Measurements from ENCODE around the gene NKAPL. TPM values are rescaled to one million over a fixed set of nuclear protein-coding genes. Genes with fewer than 3 reads are reported as not detected.

The NKAPL gene
- total and polyA plus RNA-seq, 2 donors (not counting 1 experiment from before 2014, with no cell fraction given) = 1.2 to 3.3 TPM

DNA sequence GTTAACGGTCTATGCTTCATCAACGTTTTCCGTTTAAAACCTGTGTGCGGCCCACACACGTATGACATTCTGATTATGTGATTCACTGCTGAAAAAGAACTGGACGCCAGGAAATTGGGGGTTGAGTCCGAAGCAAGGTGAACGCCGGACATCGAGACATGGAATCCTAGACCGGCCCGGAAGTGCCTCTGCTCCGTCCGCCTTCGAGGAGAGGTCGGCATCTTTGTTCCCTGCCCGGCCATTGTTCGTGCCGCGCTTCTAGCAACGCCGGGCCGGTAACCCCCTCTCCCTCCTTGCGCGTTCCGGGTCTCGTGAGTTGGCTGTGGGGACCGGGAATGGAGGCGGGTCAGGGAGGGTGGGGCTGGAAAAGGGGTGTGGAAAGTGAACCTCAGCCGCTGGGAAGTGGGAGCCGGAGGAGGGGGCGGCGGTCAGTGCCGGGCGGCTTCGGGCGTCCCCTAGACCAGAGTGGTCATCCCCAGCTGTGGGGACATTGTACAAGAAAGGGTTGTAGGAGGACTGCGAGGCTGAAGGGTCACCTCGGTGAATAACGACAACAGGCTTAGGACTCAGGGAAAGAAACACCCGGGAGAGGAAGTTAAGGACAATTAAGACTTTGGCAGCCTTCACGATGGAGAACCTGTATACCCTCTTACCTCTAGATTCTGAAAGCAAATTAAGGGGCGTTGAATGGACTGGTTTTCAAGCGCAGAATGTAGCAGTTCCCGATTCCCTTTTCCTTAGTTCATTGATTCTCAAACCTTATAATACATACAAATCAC, 33.9 kb upstream of the NKAPL start, which contains the start of gene ZSCAN9:
ZSCAN9 (plus strand) TSS at position 220 of the 779 bp plus-strand sequence. CDS start 1,810 bp downstream, outside the sequence.
- no peaks in the 10 kb centered on the region for H3K27me3 ChIP-seq (ENCODE audit: control insufficient read depth, insufficient read depth, low read length)
- H3K4me3 ChIP-seq (replicated peaks in 1 of 4; ENCODE audit: control extremely low read depth in 1 of 4, insufficient read depth in 1 of 4, low read depth in 3 of 4, low read length in 4 of 4) = peak within 1 kb of the TSS; percentile 71 to 93 (median 80)
- H3K79me2 ChIP-seq (ENCODE audit: control insufficient read depth, insufficient read depth, low read length) = peaks cover 11% of the 10 kb centered on the region
- peak within 1 kb of the TSS; percentile 69 for H3K27ac ChIP-seq (ENCODE audit: insufficient read depth, low read length)
- peak within 1 kb of the TSS; percentile 69 for H3K9ac ChIP-seq (ENCODE audit: insufficient read depth, low read length)
- no peaks in the 10 kb centered on the region for H3K9me3 ChIP-seq (ENCODE audit: control insufficient read depth, insufficient read depth, low read depth, low read length)
- H3K36me3 ChIP-seq (ENCODE audit: control insufficient read depth, insufficient read depth, low read length) = peaks cover 12% of the 10 kb centered on the region
- H4K20me1 ChIP-seq (ENCODE audit: control insufficient read depth, extremely low read depth, insufficient read depth, low read length) = no peaks in the 10 kb centered on the region
- no peak for TF ChIP-seq EZH2 (IDR thresholded peaks at IDR 0.05; ENCODE audit: low read length, missing control alignments)
- peaks cover 2% of the 10 kb centered on the region for H3K4me1 ChIP-seq (ENCODE audit: control insufficient read depth, extremely low read depth, insufficient read depth, low read length)
- peak; percentile 88 to 93 for DNase-seq (ENCODE audit: low read depth in 2 of 2)
- H3K4me2 ChIP-seq (ENCODE audit: extremely low read depth, insufficient read depth, low read length) = peak within 1 kb of the TSS; percentile 86
- H2AFZ ChIP-seq (ENCODE audit: low read length) = peak within 1 kb of the TSS; percentile 90

DNA sequence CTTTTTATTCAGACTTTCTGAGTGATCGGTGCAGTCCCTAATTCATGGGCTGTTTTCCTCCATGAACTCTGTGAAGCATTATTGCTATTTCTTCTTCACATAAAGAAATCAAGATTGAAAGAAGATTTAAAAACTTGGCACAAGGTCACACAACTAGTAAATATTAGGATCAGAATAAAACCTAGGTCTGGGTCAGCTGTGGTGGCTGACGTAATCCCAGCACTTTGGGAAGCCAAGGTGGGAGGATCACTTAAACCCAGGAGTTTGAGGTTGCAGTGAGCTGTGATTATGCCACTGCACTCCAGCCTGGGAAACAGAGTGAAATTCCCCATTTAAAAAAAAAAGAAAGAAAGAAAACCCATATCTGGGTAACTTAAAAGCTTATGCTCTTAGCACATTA, 32.6 kb upstream of the NKAPL start:
- Histone ChIP-seq H3K79me2 (ENCODE audit: control insufficient read depth, insufficient read depth, low read length) (peaks cover 11% of the 10 kb centered on the region), H3K9me3 (ENCODE audit: control insufficient read depth, insufficient read depth, low read depth, low read length) (no peaks in the 10 kb centered on the region), H3K27ac (ENCODE audit: insufficient read depth, low read length) (no peak overlapping the region), H3K36me3 (ENCODE audit: control insufficient read depth, insufficient read depth, low read length) (peaks cover 12% of the 10 kb centered on the region), H3K4me3 (replicated peaks in 1 of 4; ENCODE audit: control extremely low read depth in 1 of 4, insufficient read depth in 1 of 4, low read depth in 3 of 4, low read length in 4 of 4) (peak overlapping the region in 2 of 4 experiments; percentile 75 to 84), H4K20me1 (ENCODE audit: control insufficient read depth, extremely low read depth, insufficient read depth, low read length) (no peaks in the 10 kb centered on the region), H3K4me2 (ENCODE audit: extremely low read depth, insufficient read depth, low read length) (peak overlapping the region; percentile 86), H2AFZ (ENCODE audit: low read length) (no peak overlapping the region), H3K4me1 (ENCODE audit: control insufficient read depth, extremely low read depth, insufficient read depth, low read length) (peaks cover 2% of the 10 kb centered on the region), H3K27me3 (ENCODE audit: control insufficient read depth, insufficient read depth, low read length) (no peaks in the 10 kb centered on the region), H3K9ac (ENCODE audit: insufficient read depth, low read length) (no peak overlapping the region)
- TF ChIP-seq, protein P1, sequence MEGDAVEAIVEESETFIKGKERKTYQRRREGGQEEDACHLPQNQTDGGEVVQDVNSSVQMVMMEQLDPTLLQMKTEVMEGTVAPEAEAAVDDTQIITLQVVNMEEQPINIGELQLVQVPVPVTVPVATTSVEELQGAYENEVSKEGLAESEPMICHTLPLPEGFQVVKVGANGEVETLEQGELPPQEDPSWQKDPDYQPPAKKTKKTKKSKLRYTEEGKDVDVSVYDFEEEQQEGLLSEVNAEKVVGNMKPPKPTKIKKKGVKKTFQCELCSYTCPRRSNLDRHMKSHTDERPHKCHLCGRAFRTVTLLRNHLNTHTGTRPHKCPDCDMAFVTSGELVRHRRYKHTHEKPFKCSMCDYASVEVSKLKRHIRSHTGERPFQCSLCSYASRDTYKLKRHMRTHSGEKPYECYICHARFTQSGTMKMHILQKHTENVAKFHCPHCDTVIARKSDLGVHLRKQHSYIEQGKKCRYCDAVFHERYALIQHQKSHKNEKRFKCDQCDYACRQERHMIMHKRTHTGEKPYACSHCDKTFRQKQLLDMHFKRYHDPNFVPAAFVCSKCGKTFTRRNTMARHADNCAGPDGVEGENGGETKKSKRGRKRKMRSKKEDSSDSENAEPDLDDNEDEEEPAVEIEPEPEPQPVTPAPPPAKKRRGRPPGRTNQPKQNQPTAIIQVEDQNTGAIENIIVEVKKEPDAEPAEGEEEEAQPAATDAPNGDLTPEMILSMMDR (conservative IDR thresholded peaks at IDR 0.05 in 1 of 2, IDR thresholded peaks at IDR 0.05 in 1 of 2; ENCODE audit: low read depth in 1 of 2, low read length in 2 of 2) = no peak
- TF ChIP-seq EZH2 (IDR thresholded peaks at IDR 0.05; ENCODE audit: low read length, missing control alignments) = no peak
- no peak for DNase-seq (ENCODE audit: low read depth in 2 of 2)

DNA sequence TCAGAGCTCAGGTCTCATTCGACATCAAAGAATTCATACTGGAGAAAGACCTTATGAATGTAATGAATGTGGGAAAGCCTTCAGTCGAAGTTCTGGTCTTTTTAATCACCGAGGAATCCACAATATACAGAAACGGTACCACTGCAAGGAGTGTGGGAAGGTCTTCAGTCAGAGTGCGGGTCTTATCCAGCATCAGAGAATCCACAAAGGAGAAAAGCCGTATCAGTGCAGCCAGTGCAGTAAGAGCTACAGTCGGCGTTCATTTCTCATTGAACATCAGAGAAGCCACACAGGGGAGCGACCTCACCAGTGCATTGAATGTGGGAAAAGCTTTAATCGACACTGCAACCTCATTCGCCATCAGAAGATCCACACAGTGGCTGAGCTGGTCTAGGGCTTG, 26.3 kb upstream of the NKAPL start:
- H3K9me3 ChIP-seq (ENCODE audit: control insufficient read depth, insufficient read depth, low read depth, low read length) = no peaks in the 10 kb centered on the region
- no peak overlapping the region for H3K9ac ChIP-seq (ENCODE audit: insufficient read depth, low read length)
- no peaks in the 10 kb centered on the region for H3K27me3 ChIP-seq (ENCODE audit: control insufficient read depth, insufficient read depth, low read length)
- no peak overlapping the region for H3K4me2 ChIP-seq (ENCODE audit: extremely low read depth, insufficient read depth, low read length)
- no peak overlapping the region for H3K27ac ChIP-seq (ENCODE audit: insufficient read depth, low read length)
- no peak for DNase-seq (ENCODE audit: low read depth in 2 of 2)
- TF ChIP-seq, protein P1 (conservative IDR thresholded peaks at IDR 0.05 in 1 of 2, IDR thresholded peaks at IDR 0.05 in 1 of 2; ENCODE audit: low read depth in 1 of 2, low read length in 2 of 2) = no peak
- TF ChIP-seq EZH2 (IDR thresholded peaks at IDR 0.05; ENCODE audit: low read length, missing control alignments) = no peak
- no peak overlapping the region for H3K4me3 ChIP-seq (replicated peaks in 1 of 4; ENCODE audit: control extremely low read depth in 1 of 4, insufficient read depth in 1 of 4, low read depth in 3 of 4, low read length in 4 of 4)
- no peak overlapping the region for H2AFZ ChIP-seq (ENCODE audit: low read length)
- no peaks in the 10 kb centered on the region for H3K4me1 ChIP-seq (ENCODE audit: control insufficient read depth, extremely low read depth, insufficient read depth, low read length)
- no peaks in the 10 kb centered on the region for H3K79me2 ChIP-seq (ENCODE audit: control insufficient read depth, insufficient read depth, low read length)
- peaks cover 16% of the 10 kb centered on the region for H3K36me3 ChIP-seq (ENCODE audit: control insufficient read depth, insufficient read depth, low read length)
- no peaks in the 10 kb centered on the region for H4K20me1 ChIP-seq (ENCODE audit: control insufficient read depth, extremely low read depth, insufficient read depth, low read length)

Data from fibroblast of lung (primary cell).